Sigmoid colon (tissue), 7 donors: ENCODE data around the gene ATP5ME. TPM values are rescaled to one million over a fixed set of nuclear protein-coding genes. Genes with fewer than 3 reads are reported as not detected.

Source experiments
- DNase-seq: peaks from one replicate; pipeline ENCODE4 v3.0.0-alpha.2; 2019
- H3K27ac ChIP-seq, 4 donors: fragments of 200-600 bp; sonication (generic); one replicate each; pipeline ENCODE4 v1.5.1; 2016 to 2019; ENCODE audit warnings: mild to moderate bottlenecking in 1 of 4
- H3K27me3 ChIP-seq, 3 donors: fragments of 200-600 bp; sonication (generic); one replicate each; pipeline ENCODE4 v1.5.1; 2019; ENCODE audit warnings: mild to moderate bottlenecking in 1 of 3
- H3K36me3 ChIP-seq, 4 donors: fragments of 200-600 bp; sonication (generic); one replicate each; pipeline ENCODE4 v1.5.1; 2016 to 2019
- H3K4me1 ChIP-seq, 4 donors: fragments of 200-600 bp; sonication (generic); one replicate each; pipeline ENCODE4 v1.5.1; 2017 to 2019
- H3K4me3 ChIP-seq, 4 donors: fragments of 200-600 bp; sonication (generic); one replicate each; pipeline ENCODE4 v1.5.1; 2017 to 2019; ENCODE audit warnings: mild to moderate bottlenecking in 2 of 4, moderate library complexity in 1 of 4
- H3K9me3 ChIP-seq, 4 donors: fragments of 200-600 bp in 3 of 4; sonication (generic) in 3 of 4; one replicate each; pipeline versions ENCODE4 v1.5.1 to v1.6.1; 2013 to 2019
- CTCF ChIP-seq, 4 experiments: fragments of 450-650 bp in 3 of 4; fragments of 200-600 bp in 1 of 4; IDR thresholded peaks; one replicate each; pipeline ENCODE4 v1.5.1; 2016 to 2019; ENCODE audit warnings: antibody characterized with exemption in 4 of 4, mild to moderate bottlenecking in 3 of 4, moderate library complexity in 2 of 4
- EP300 ChIP-seq, 4 donors: sonication (generic); formaldehyde crosslinking; IDR thresholded peaks; one replicate each; pipeline ENCODE4 v1.6.1; 2017; ENCODE audit warnings: antibody characterized with exemption in 4 of 4
- POLR2A ChIP-seq, 2 donors: fragments of 450-650 bp; IDR thresholded peaks; one replicate each; pipeline ENCODE4 v1.6.1; 2016; ENCODE audit warnings: antibody characterized with exemption in 2 of 2, mild to moderate bottlenecking in 2 of 2, moderate library complexity in 2 of 2
- POLR2AphosphoS5 ChIP-seq, 4 donors: sonication (generic); formaldehyde crosslinking; IDR thresholded peaks; one replicate each; pipeline ENCODE4 v1.6.1; 2017; ENCODE audit warnings: antibody characterized with exemption in 4 of 4
- WGBS, 2 donors: extraction: QIAGEN DNeasy Blood & Tissue Kit; methylation state at CpG; one replicate each; pipeline ENCODE4 v1.1.7; 2013; 5-methylcytosine and 5-hydroxymethylcytosine counted together
- intact Hi-C: fragments of 100-400 bp; cut with DNase I; formaldehyde crosslinking; loops from one replicate; pipeline ENCODE4 v1.15.1; 2023
- polyA plus RNA-seq, 3 donors: library from polyadenylated mRNA; stranded (reverse); fragments of 200-250 nt; gene quantifications; one replicate each; pipeline ENCODE4 v1.2.3, GENCODE V29; 2013
- total RNA-seq, 4 donors: library from RNA; depleted of rRNA; stranded (reverse); fragments of >200 nt; gene quantifications; one replicate each; pipeline ENCODE4 v1.1.0, GENCODE V29; 2016
- donor health status: healthy with polysubstance abuse.
- donor health status: Bipolar disorder and iron deficiency.
- donor health status: healthy.

The ATP5ME gene
- total and polyA plus RNA-seq, 7 donors: 104 to 1,302 (median 244) TPM

- Histone ChIP-seq H3K36me3 (no peaks in the 10 kb centered on the region), H3K9me3 (no peaks in the 10 kb centered on the region), H3K4me3 (no peak overlapping the region), H3K4me1 (peaks cover 0 to 30% (median 13%) of the 10 kb centered on the region in 4 donors), H3K27ac (no peak overlapping the region), H3K27me3 (peaks cover 8 to 57% (median 33%) of the 10 kb centered on the region in 3 donors)
- no peak for DNase-seq
- intact Hi-C loops: no loop called here
- WGBS, 2 donors: 58 to 76% methylated on average over 25 of the region's 25 CpGs
- TF ChIP-seq POLR2A (IDR thresholded peaks at IDR 0.05): no peak
- TF ChIP-seq EP300 (IDR thresholded peaks at IDR 0.05): no peak
- TF ChIP-seq POLR2AphosphoS5 (IDR thresholded peaks at IDR 0.05): no peak
- no peak for TF ChIP-seq CTCF (IDR thresholded peaks at IDR 0.05)
These were observed 9.3 kb upstream of the ATP5ME start for GRCh38 chr4:683247-683897.

- peak; percentile 63 for DNase-seq
- Histone ChIP-seq H3K36me3 (no peaks in the 10 kb centered on the region), H3K27ac (no peak overlapping the region), H3K9me3 (no peaks in the 10 kb centered on the region), H3K4me1 (peaks cover 0 to 25% (median 9%) of the 10 kb centered on the region in 4 donors), H3K27me3 (peaks cover 8 to 55% (median 33%) of the 10 kb centered on the region in 3 donors), H3K4me3 (no peak overlapping the region)
- no peak for TF ChIP-seq POLR2AphosphoS5 (IDR thresholded peaks at IDR 0.05)
- no peak for TF ChIP-seq CTCF (IDR thresholded peaks at IDR 0.05)
- no peak for TF ChIP-seq EP300 (IDR thresholded peaks at IDR 0.05)
- no peak for TF ChIP-seq POLR2A (IDR thresholded peaks at IDR 0.05)
- WGBS, 2 donors: 33 to 87% methylated on average over 23 of the region's 23 CpGs
- intact Hi-C loops: no loop called here
These were observed 8.6 kb upstream of the ATP5ME start for GRCh38 chr4:682490-683172.

GRCh38 chr4:681736-682451 lies 7.8 kb upstream of the ATP5ME start:
- no peak overlapping the region for H3K27ac ChIP-seq
- TF ChIP-seq POLR2A (IDR thresholded peaks at IDR 0.05): no peak
- no peak for TF ChIP-seq CTCF (IDR thresholded peaks at IDR 0.05)
- TF ChIP-seq EP300 (IDR thresholded peaks at IDR 0.05): no peak
- TF ChIP-seq POLR2AphosphoS5 (IDR thresholded peaks at IDR 0.05): no peak
- peak; percentile 77 for DNase-seq

GRCh38 chr4:680928-681645 lies 7.0 kb upstream of the ATP5ME start:
- Histone ChIP-seq H3K36me3 (no peaks in the 10 kb centered on the region), H3K27ac (peak overlapping the region in 2 of 4 donors; percentile 35 to 47), H3K4me1 (peaks cover 0 to 20% (median 9%) of the 10 kb centered on the region in 4 donors), H3K27me3 (peaks cover 8 to 55% (median 33%) of the 10 kb centered on the region in 3 donors), H3K4me3 (peak overlapping the region; percentile 35 to 56 (median 44)), H3K9me3 (no peaks in the 10 kb centered on the region)
- no peak for TF ChIP-seq POLR2A (IDR thresholded peaks at IDR 0.05)
- TF ChIP-seq POLR2AphosphoS5 (IDR thresholded peaks at IDR 0.05): no peak
- no peak for TF ChIP-seq EP300 (IDR thresholded peaks at IDR 0.05)
- TF ChIP-seq CTCF (IDR thresholded peaks at IDR 0.05): no peak
- DNase-seq: peak; percentile 89
- intact Hi-C loops: no loop called here
- WGBS, 2 donors: 27 to 28% methylated on average over 60 to 62 of the region's 62 CpGs

More at GRCh38 chr4:681736-682451, 7.8 kb upstream of the ATP5ME start:
- Histone ChIP-seq H3K4me1 (peaks cover 0 to 22% (median 9%) of the 10 kb centered on the region in 4 donors), H3K27me3 (peaks cover 8 to 55% (median 33%) of the 10 kb centered on the region in 3 donors), H3K36me3 (no peaks in the 10 kb centered on the region), H3K9me3 (no peaks in the 10 kb centered on the region), H3K4me3 (peak overlapping the region in 1 of 4 donors; percentile 22)
- WGBS, 2 donors: 32 to 79% methylated on average over 58 of the region's 58 CpGs
- intact Hi-C loops: no loop called here
